NCI-H345 (cell line): Measurements from ENCODE around the gene NECAB3.

ENCODE experiments used
- DNase-seq: peaks from one replicate; lab custom pipeline; 2025; lab: John Stamatoyannopoulos, UW

The NECAB3 gene

DNA sequence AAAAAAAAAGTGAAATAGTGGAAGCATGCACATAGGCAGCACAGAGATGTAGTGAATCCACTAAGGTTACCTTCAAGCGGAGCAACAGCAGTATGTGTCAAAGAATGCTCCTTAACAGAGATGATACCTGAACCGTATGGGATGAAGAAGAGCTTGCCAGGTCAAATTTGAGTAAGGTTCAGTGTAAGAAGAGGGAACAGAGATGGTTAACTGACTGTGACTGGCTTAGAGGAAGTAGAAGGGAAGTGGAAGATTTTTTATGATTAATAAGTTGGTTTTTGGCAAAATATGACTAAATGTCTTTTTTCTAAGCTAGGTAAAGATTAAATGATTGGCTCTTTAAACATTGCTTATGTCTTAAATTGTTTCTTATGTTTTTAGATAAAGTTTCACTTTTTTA, 64.7 kb downstream of the NECAB3 start:
- DNase-seq, result no peak
